HEK293 (cell line): ENCODE measurements around the gene ADCY7.

Experiments
- CTCF ChIA-PET: fragments of 350-600 bp; formaldehyde crosslinking; extraction: SDS; loops from one replicate; lab custom pipeline; 2021; ENCODE audit warnings: antibody characterized with exemption; lab: Yijun Ruan, JAX
- POLR2A ChIA-PET: fragments of 300-600 bp; formaldehyde crosslinking; extraction: SDS; loops from one replicate; lab custom pipeline; 2020; ENCODE audit warnings: antibody characterized with exemption, inconsistent platforms; lab: Yijun Ruan, JAX
- H3K27ac ChIP-seq: fragments of 200-500 bp; sonication (Bioruptor generic); 2 replicates; pipeline ENCODE4 v1.5.1; 2014; ENCODE audit warnings: low read depth, low read length, control low read depth, inconsistent platforms; ENCODE audit errors: extremely low read depth
- H3K36me3 ChIP-seq, 2 experiments: fragments of 200-500 bp in 1 of 2; sonication (Bioruptor generic) in 1 of 2; 1 replicate in 1 of 2; 2 replicates in 1 of 2; pipeline ENCODE4 v1.5.1; 2014 to 2017; ENCODE audit warnings: inconsistent platforms in 2 of 2, low read length in 2 of 2; ENCODE audit not compliant: control insufficient read depth in 2 of 2, insufficient read depth in 1 of 2
- H3K4me1 ChIP-seq: fragments of 200-500 bp; sonication (Bioruptor generic); 2 replicates; pipeline ENCODE4 v1.5.1; 2014; ENCODE audit warnings: mild to moderate bottlenecking, low read length, inconsistent platforms; ENCODE audit not compliant: control insufficient read depth, insufficient read depth
- H3K4me3 ChIP-seq: 2 replicates; pipeline ENCODE4 v1.5.1; 2011; ENCODE audit warnings: low read depth, mild to moderate bottlenecking, control low read depth, low read length, moderate library complexity
- H3K9me3 ChIP-seq: fragments of 200-500 bp; sonication (Bioruptor generic); 2 replicates; pipeline ENCODE4 v1.5.1; 2014; ENCODE audit warnings: low read depth, low read length, inconsistent platforms; ENCODE audit not compliant: control insufficient read depth, insufficient read depth
- BCL11A ChIP-seq: fragments of 450-650 bp; formaldehyde crosslinking; IDR thresholded peaks from 2 replicates; pipeline ENCODE4 v1.5.1; 2016; ENCODE audit warnings: low read depth, missing biosample characterization, missing genetic modification characterization
- BCL11B ChIP-seq: fragments of 450-650 bp; formaldehyde crosslinking; IDR thresholded peaks from 2 replicates; pipeline ENCODE4 v1.5.1; 2016; ENCODE audit warnings: low read depth, missing biosample characterization, missing genetic modification characterization
- CTCF ChIP-seq: fragments of 450-650 bp; formaldehyde crosslinking; IDR thresholded peaks from 2 replicates; pipeline ENCODE4 v1.5.1; 2016; ENCODE audit warnings: missing biosample characterization, missing genetic modification characterization
- KLF10 ChIP-seq: fragments of 450-650 bp; IDR thresholded peaks from 2 replicates; pipeline ENCODE4 v1.5.1; 2018; ENCODE audit warnings: missing biosample characterization, mild to moderate bottlenecking, missing genetic modification characterization
- SETDB1 ChIP-seq: IDR thresholded peaks from one replicate; pipeline ENCODE4 v1.6.1; 2017; ENCODE audit warnings: mild to moderate bottlenecking, low read length, moderate library complexity, mixed read lengths; ENCODE audit not compliant: insufficient read length
- ZBTB26 ChIP-seq: fragments of 450-650 bp; formaldehyde crosslinking; optimal IDR thresholded peaks from 2 replicates; pipeline ENCODE3; 2016; ENCODE audit warnings: missing biosample characterization, mild to moderate bottlenecking, missing genetic modification characterization
- ZBTB49 ChIP-seq: fragments of 450-650 bp; formaldehyde crosslinking; IDR thresholded peaks from 2 replicates; pipeline ENCODE4 v1.5.1; 2016; ENCODE audit warnings: missing biosample characterization, missing genetic modification characterization, low read depth
- ZBTB7A ChIP-seq: fragments of 450-650 bp; formaldehyde crosslinking; IDR thresholded peaks from 2 replicates; pipeline ENCODE4 v1.5.1; 2016; ENCODE audit warnings: low read depth, missing biosample characterization, missing genetic modification characterization
- ZNF112 ChIP-seq: fragments of 450-650 bp; formaldehyde crosslinking; IDR thresholded peaks from 2 replicates; pipeline ENCODE4 v1.5.0; 2017; ENCODE audit warnings: missing biosample characterization, missing genetic modification characterization
- ZNF146 ChIP-seq: fragments of 450-650 bp; formaldehyde crosslinking; IDR thresholded peaks from 2 replicates; pipeline ENCODE4 v1.5.1; 2016; ENCODE audit warnings: missing biosample characterization, missing genetic modification characterization
- ZNF19 ChIP-seq: fragments of 450-650 bp; formaldehyde crosslinking; IDR thresholded peaks from 2 replicates; pipeline ENCODE4; 2016; ENCODE audit warnings: missing biosample characterization, missing genetic modification characterization, low read depth
- ZNF354C ChIP-seq: fragments of 450-650 bp; formaldehyde crosslinking; IDR thresholded peaks from 2 replicates; pipeline ENCODE4 v1.5.1; 2016; ENCODE audit warnings: missing biosample characterization, missing genetic modification characterization, low read depth, borderline replicate concordance
- ZNF362 ChIP-seq: fragments of 450-650 bp; formaldehyde crosslinking; IDR thresholded peaks from 2 replicates; pipeline ENCODE4 v1.5.1; 2016; ENCODE audit warnings: missing biosample characterization, missing genetic modification characterization
- ZNF394 ChIP-seq: fragments of 450-650 bp; formaldehyde crosslinking; IDR thresholded peaks from 2 replicates; pipeline ENCODE4 v1.5.1; 2016; ENCODE audit warnings: missing biosample characterization, missing genetic modification characterization, mild to moderate bottlenecking, moderate library complexity, borderline replicate concordance
- ZNF521 ChIP-seq: fragments of 450-650 bp; formaldehyde crosslinking; IDR thresholded peaks from 2 replicates; pipeline ENCODE4 v1.5.1; 2017; ENCODE audit warnings: missing biosample characterization, mild to moderate bottlenecking, missing genetic modification characterization
- ZNF530 ChIP-seq: fragments of 450-650 bp; formaldehyde crosslinking; IDR thresholded peaks from 2 replicates; pipeline ENCODE4 v1.5.1; 2016; ENCODE audit warnings: low read depth, missing biosample characterization, missing genetic modification characterization
- ZNF600 ChIP-seq: fragments of 450-650 bp; formaldehyde crosslinking; IDR thresholded peaks from 2 replicates; pipeline ENCODE4 v1.5.1; 2016; ENCODE audit warnings: missing biosample characterization, missing genetic modification characterization
- ZNF626 ChIP-seq: fragments of 450-650 bp; sonication (Bioruptor Pico); formaldehyde crosslinking; IDR thresholded peaks from 2 replicates; pipeline ENCODE4 v1.5.1; 2018; ENCODE audit warnings: missing biosample characterization, missing genetic modification characterization, inconsistent platforms
- ZNF747 ChIP-seq: fragments of 450-650 bp; formaldehyde crosslinking; IDR thresholded peaks from 2 replicates; pipeline ENCODE4 v1.5.1; 2016; ENCODE audit warnings: missing biosample characterization, missing genetic modification characterization

ADCY7 gene

GRCh38 chr16:50292566-50292948 is 26.2 kb downstream of the ADCY7 start (continued):
- TF ChIP-seq ZBTB7A (tag by site-specific recombination): no peak

- Histone ChIP-seq H3K4me3 (no peak overlapping the region), H3K27ac (no peak overlapping the region), H3K9me3 (no peaks in the 10 kb centered on the region), H3K4me1 (no peaks in the 10 kb centered on the region), H3K36me3 (peaks cover 0 to 14% of the 10 kb centered on the region in 2 experiments; a peak in 1 of 3 replicates)
- TF ChIP-seq ZNF146 (tag by site-specific recombination): no peak
- no peak for TF ChIP-seq ZNF626 (tag by site-specific recombination)
- TF ChIP-seq ZNF112 (tag by site-specific recombination): no peak
- TF ChIP-seq ZNF530: no peak
- ChIA-PET CTCF (no interaction called here), POLR2A (no interaction called here)
These were observed 26.9 kb downstream of the ADCY7 start for GRCh38 chr16:50293041-50293783.

GRCh38 chr16:50293994-50294855 is 27.9 kb downstream of the ADCY7 start:
- H3K4me1 ChIP-seq: no peaks in the 10 kb centered on the region
- H3K27ac ChIP-seq: no peak overlapping the region
- ChIA-PET CTCF (no interaction called here), POLR2A (interaction anchor here (0.9 kb wide), 1 partner anchor 404 kb away, joined by 5 read pairs; no protein-coding TSS in a partner anchor)
- H3K36me3 ChIP-seq: peaks cover 0 to 14% of the 10 kb centered on the region in 2 experiments; a peak in 1 of 3 replicates
- no peaks in the 10 kb centered on the region for H3K9me3 ChIP-seq
- no peak overlapping the region for H3K4me3 ChIP-seq
- TF ChIP-seq ZNF19 (tag by site-specific recombination): no peak
- no peak for TF ChIP-seq CTCF (tag by site-specific recombination)
- no peak for TF ChIP-seq ZNF112 (tag by site-specific recombination)
- TF ChIP-seq ZNF747 (tag by site-specific recombination): no peak
- TF ChIP-seq ZBTB26 (tag by site-specific recombination): no peak
- TF ChIP-seq SETDB1: no peak
- TF ChIP-seq ZNF521 (tag by site-specific recombination): no peak
- no peak for TF ChIP-seq KLF10
- TF ChIP-seq ZNF394 (tag by site-specific recombination): no peak
- TF ChIP-seq BCL11A: no peak
- TF ChIP-seq, all 188 proteins: peak for 0

GRCh38 chr16:50294955-50295354 is 28.6 kb downstream of the ADCY7 start:
- Histone ChIP-seq H3K9me3 (no peaks in the 10 kb centered on the region), H3K36me3 (peaks cover 0 to 14% of the 10 kb centered on the region in 2 experiments; a peak in 1 of 3 replicates), H3K27ac (no peak overlapping the region), H3K4me3 (no peak overlapping the region), H3K4me1 (no peaks in the 10 kb centered on the region)
- POLR2A ChIA-PET: interaction anchor here (0.9 kb wide), 1 partner anchor 403 kb away, joined by 5 read pairs; no protein-coding TSS in a partner anchor
- TF ChIP-seq ZNF362 (tag by site-specific recombination) (peak; percentile 45; the same call in 1 of the 2 replicates), ZNF354C (tag by site-specific recombination) (no peak), ZNF530 (no peak), ZNF747 (tag by site-specific recombination) (no peak), ZBTB49 (tag by site-specific recombination) (no peak), ZNF600 (tag by site-specific recombination) (no peak), BCL11B (no peak)
- CTCF ChIA-PET: no interaction called here
